HepG2 (cell line): ENCODE data around the gene SRSF4. TPM values are rescaled to one million over a fixed set of nuclear protein-coding genes. Genes with fewer than 3 reads are reported as not detected.

Source experiments
- AKNA ChIP-seq: sonication (generic); formaldehyde crosslinking; IDR thresholded peaks from 2 replicates; pipeline ENCODE4 v1.4.0; 2020; ENCODE audit warnings: missing genetic modification reagents, borderline replicate concordance
- CBX2 ChIP-seq, 2 experiments: fragments of 200-600 bp in 1 of 2; sonication (generic); formaldehyde crosslinking in 1 of 2; IDR thresholded peaks; 2 replicates each; pipeline versions ENCODE4 v1.7.0 to v1.8.1; 2018 to 2022; ENCODE audit warnings: low read depth in 2 of 2, low read length in 1 of 2, mild to moderate bottlenecking in 1 of 2, missing genetic modification reagents in 1 of 2
- GZF1 ChIP-seq: sonication (generic); formaldehyde crosslinking; IDR thresholded peaks from 2 replicates; pipeline ENCODE4 v1.5.1; 2020; ENCODE audit warnings: mild to moderate bottlenecking, missing genetic modification reagents
- HDAC1 ChIP-seq: sonication (generic); formaldehyde crosslinking; IDR thresholded peaks from 2 replicates; pipeline ENCODE4 v1.5.1; 2020; ENCODE audit warnings: mild to moderate bottlenecking, missing genetic modification reagents
- MAFF ChIP-seq: IDR thresholded peaks from 2 replicates; pipeline ENCODE4 v1.6.1; 2011; ENCODE audit warnings: low read depth, low read length, improper control_type of control experiment
- NFYB ChIP-seq: sonication (generic); formaldehyde crosslinking; IDR thresholded peaks from 2 replicates; pipeline ENCODE4 v1.4.0; 2020; ENCODE audit warnings: missing genetic modification reagents
- SCMH1 ChIP-seq: sonication (generic); formaldehyde crosslinking; IDR thresholded peaks from 2 replicates; pipeline ENCODE4 v1.9.0; 2021; ENCODE audit warnings: missing genetic modification reagents, mild to moderate bottlenecking, borderline replicate concordance
- SRSF1 ChIP-seq: fragments of 200-400 bp; formaldehyde crosslinking; optimal IDR thresholded peaks from 2 replicates; pipeline ENCODE3; 2017; ENCODE audit warnings: mild to moderate bottlenecking, low read depth, low read length, moderate library complexity
- STAT6 ChIP-seq: sonication (generic); formaldehyde crosslinking; IDR thresholded peaks from 2 replicates; pipeline ENCODE4 v1.4.0; 2020; ENCODE audit warnings: missing genetic modification reagents, mild to moderate bottlenecking, borderline replicate concordance
- XRCC5 ChIP-seq: fragments of 200-400 bp; formaldehyde crosslinking; optimal IDR thresholded peaks from 2 replicates; pipeline ENCODE3; 2017; ENCODE audit warnings: mild to moderate bottlenecking, low read length
- YEATS2 ChIP-seq: sonication (generic); formaldehyde crosslinking; IDR thresholded peaks from 2 replicates; pipeline ENCODE4 v1.4.0; 2020; ENCODE audit warnings: missing genetic modification reagents, borderline replicate concordance
- ZNF138 ChIP-seq: sonication (generic); formaldehyde crosslinking; IDR thresholded peaks from 2 replicates; pipeline ENCODE4 v1.5.0; 2020; ENCODE audit warnings: mild to moderate bottlenecking, low read depth, missing genetic modification reagents
- ZNF430 ChIP-seq: sonication (generic); formaldehyde crosslinking; IDR thresholded peaks from 2 replicates; pipeline ENCODE4 v1.9.0; 2021; ENCODE audit warnings: mild to moderate bottlenecking, missing genetic modification reagents
- ZNF552 ChIP-seq: sonication (generic); formaldehyde crosslinking; IDR thresholded peaks from 2 replicates; pipeline ENCODE4 v1.9.0; 2022; ENCODE audit warnings: missing genetic modification reagents, mild to moderate bottlenecking, borderline replicate concordance
- polyA plus RNA-seq, 8 experiments: library from polyadenylated mRNA; depleted of rRNA in 3 of 8; stranded (reverse) in 7 of 8; unstranded in 1 of 8; fragments of >200 nt; fragmentation: Illumina TruSeq in 4 of 8; extraction: Trizol in 4 of 8; gene quantifications; 2 replicates each; pipeline versions ENCODE4 v1.2.1 to v1.2.3, GENCODE V29; 2011 to 2016; ENCODE audit warnings: low read depth in 4 of 8, missing spikeins in 1 of 8, mixed read lengths in 1 of 8; ENCODE audit not compliant: insufficient read depth in 1 of 8
- total RNA-seq, 5 experiments: library from RNA; depleted of rRNA; stranded (reverse); fragments of >200 nt; fragmentation: Illumina TruSeq; extraction: Trizol; gene quantifications; 2 replicates each; pipeline ENCODE4 v1.2.3, GENCODE V29; 2016; ENCODE audit warnings: low read depth in 1 of 5
- TF ChIP-seq, protein P1 (sequence below): sonication (generic); formaldehyde crosslinking; IDR thresholded peaks from 2 replicates; pipeline ENCODE4 v1.4.0; 2020; ENCODE audit warnings: missing genetic modification reagents, mild to moderate bottlenecking, borderline replicate concordance
- TF ChIP-seq, protein P2 (sequence below): IDR thresholded peaks from 2 replicates; pipeline ENCODE4 v1.6.1; 2012; ENCODE audit warnings: low read length, improper control_type of control experiment

Gene SRSF4
- total and polyA plus RNA-seq, 2 of the 13 experiments (the other 11 are each of a cell fraction or from before 2014, with no cell fraction given), result 37.7 to 50.9 TPM

- no peak for TF ChIP-seq SRSF1
- TF ChIP-seq YEATS2 (CRISPR knock-in tag), result peak; percentile 84; the same call in 1 of the 2 replicates
- TF ChIP-seq MAFF, result no peak
- peak; percentile 70 for TF ChIP-seq XRCC5
- no peak; the same call in 1 of the 2 replicates for TF ChIP-seq ZNF552
- TF ChIP-seq NFYB, result peak; percentile 49; the same call in 1 of the 2 replicates
- TF ChIP-seq, protein P1, sequence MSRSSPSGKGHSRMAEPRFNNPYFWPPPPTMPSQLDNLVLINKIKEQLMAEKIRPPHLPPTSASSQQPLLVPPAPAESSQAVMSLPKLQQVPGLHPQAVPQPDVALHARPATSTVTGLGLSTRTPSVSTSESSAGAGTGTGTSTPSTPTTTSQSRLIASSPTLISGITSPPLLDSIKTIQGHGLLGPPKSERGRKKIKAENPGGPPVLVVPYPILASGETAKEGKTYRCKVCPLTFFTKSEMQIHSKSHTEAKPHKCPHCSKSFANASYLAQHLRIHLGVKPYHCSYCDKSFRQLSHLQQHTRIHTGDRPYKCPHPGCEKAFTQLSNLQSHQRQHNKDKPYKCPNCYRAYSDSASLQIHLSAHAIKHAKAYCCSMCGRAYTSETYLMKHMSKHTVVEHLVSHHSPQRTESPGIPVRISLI (CRISPR knock-in tag), result no peak
- no peak for TF ChIP-seq AKNA (CRISPR knock-in tag)
- TF ChIP-seq, protein P2, sequence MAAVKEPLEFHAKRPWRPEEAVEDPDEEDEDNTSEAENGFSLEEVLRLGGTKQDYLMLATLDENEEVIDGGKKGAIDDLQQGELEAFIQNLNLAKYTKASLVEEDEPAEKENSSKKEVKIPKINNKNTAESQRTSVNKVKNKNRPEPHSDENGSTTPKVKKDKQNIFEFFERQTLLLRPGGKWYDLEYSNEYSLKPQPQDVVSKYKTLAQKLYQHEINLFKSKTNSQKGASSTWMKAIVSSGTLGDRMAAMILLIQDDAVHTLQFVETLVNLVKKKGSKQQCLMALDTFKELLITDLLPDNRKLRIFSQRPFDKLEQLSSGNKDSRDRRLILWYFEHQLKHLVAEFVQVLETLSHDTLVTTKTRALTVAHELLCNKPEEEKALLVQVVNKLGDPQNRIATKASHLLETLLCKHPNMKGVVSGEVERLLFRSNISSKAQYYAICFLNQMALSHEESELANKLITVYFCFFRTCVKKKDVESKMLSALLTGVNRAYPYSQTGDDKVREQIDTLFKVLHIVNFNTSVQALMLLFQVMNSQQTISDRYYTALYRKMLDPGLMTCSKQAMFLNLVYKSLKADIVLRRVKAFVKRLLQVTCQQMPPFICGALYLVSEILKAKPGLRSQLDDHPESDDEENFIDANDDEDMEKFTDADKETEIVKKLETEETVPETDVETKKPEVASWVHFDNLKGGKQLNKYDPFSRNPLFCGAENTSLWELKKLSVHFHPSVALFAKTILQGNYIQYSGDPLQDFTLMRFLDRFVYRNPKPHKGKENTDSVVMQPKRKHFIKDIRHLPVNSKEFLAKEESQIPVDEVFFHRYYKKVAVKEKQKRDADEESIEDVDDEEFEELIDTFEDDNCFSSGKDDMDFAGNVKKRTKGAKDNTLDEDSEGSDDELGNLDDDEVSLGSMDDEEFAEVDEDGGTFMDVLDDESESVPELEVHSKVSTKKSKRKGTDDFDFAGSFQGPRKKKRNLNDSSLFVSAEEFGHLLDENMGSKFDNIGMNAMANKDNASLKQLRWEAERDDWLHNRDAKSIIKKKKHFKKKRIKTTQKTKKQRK, result no peak
- TF ChIP-seq STAT6 (CRISPR knock-in tag), result no peak
- peak; percentile 84 for TF ChIP-seq HDAC1 (CRISPR knock-in tag)
- no peak for TF ChIP-seq SCMH1 (CRISPR knock-in tag)
- TF ChIP-seq GZF1 (CRISPR knock-in tag), result no peak
- TF ChIP-seq ZNF138 (CRISPR knock-in tag), result no peak
- no peak for TF ChIP-seq CBX2 (IDR thresholded peaks at IDR 0.05; ENCODE audit: low read depth, low read length)
- no peak for TF ChIP-seq CBX2 (CRISPR knock-in tag; IDR thresholded peaks at IDR 0.05; ENCODE audit: low read depth)
- TF ChIP-seq ZNF430, result no peak
Observed at GRCh38 chr1:29230553-29231378, 49.1 kb upstream of the SRSF4 start, which contains the start of gene MECR (continued).
